Type B pancreatic cell (in vitro differentiated cells): Measurements from ENCODE around the gene PHYHD1. TPM values are rescaled to one million over a fixed set of nuclear protein-coding genes. Genes with fewer than 3 reads are reported as not detected.

Experiments used
- DNase-seq: peaks from one replicate; pipeline ENCODE4 v3.0.0; 2021; ENCODE audit warnings: mixed read lengths; ENCODE audit not compliant: unreplicated experiment; ENCODE audit errors: extremely low spot score
- H3K27ac Mint-ChIP-seq: 2 replicates; pipeline ENCODE4 v1.8.0; 2021; ENCODE audit warnings: mild to moderate bottlenecking, mixed read lengths
- H3K27me3 Mint-ChIP-seq: 2 replicates; pipeline ENCODE4 v1.8.0; 2021; ENCODE audit warnings: mixed read lengths
- H3K36me3 Mint-ChIP-seq: 2 replicates; pipeline ENCODE4 v1.8.0; 2021; ENCODE audit warnings: mixed read lengths
- H3K4me1 Mint-ChIP-seq: one replicate; pipeline ENCODE4 v1.8.0; 2021; ENCODE audit warnings: mixed read lengths; ENCODE audit not compliant: unreplicated experiment
- H3K4me3 Mint-ChIP-seq: 2 replicates; pipeline ENCODE4 v1.8.0; 2021; ENCODE audit warnings: mild to moderate bottlenecking, mixed read lengths
- H3K9me3 Mint-ChIP-seq: 2 replicates; pipeline ENCODE4 v1.8.0; 2021; ENCODE audit warnings: mixed read lengths
- total RNA-seq: library from RNA; stranded (reverse); gene quantifications from 2 replicates; pipeline ENCODE4 v1.2.1, GENCODE V29; 2021; ENCODE audit warnings: low replicate concordance
- TF ChIP-seq, protein P1 (sequence below): fragments of 200-600 bp; sonication (generic); conservative IDR thresholded peaks from 2 replicates; pipeline ENCODE4 v1.5.0; 2021; ENCODE audit warnings: antibody characterized with exemption, mild to moderate bottlenecking

PHYHD1 gene
- total RNA-seq, 1 donor from 2014 or later = 14.3 TPM

DNA sequence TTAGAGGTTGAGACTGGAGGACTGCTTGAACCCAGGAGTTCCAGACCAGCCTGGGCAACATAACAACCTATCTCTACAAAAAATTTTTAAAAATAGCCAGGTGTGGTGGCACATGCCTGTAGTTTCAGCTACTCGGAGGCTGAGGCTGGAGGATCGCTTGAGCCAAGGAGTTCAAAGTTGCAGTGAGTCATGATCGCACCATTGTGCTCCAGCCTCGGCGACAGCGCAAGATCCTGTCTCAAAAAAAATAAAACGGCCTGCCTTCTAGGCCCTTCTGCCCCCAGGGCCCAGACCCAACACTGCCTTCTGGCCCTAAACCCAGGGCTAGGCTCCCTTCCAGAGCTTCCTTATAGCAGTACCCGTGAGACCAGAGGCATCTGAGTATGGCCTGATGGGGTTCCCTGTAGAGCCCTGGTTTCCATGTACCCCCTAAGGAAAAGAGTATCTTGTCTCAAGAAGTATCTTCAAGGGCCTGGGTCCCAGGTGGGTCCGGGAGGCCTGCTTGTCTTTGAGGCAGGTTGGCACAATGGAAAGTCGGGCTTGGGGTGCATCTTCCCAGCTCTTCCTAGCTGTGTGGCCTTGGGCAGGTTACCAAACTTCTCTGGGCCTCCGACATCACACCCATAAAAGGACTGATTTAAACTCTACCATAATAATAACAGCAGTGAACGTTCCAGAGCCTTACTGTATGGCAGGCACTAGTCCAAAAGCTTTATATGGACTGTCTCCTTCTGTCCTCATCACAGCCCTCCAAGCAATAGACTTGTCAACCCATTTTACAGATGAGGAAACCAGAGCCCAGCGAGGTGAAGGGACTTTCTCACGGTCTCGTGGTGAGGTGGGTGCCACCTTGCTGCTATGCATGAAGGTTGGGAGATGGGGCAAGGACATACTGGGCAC lies 29.2 kb upstream of the PHYHD1 start:
- TF ChIP-seq, protein P1, sequence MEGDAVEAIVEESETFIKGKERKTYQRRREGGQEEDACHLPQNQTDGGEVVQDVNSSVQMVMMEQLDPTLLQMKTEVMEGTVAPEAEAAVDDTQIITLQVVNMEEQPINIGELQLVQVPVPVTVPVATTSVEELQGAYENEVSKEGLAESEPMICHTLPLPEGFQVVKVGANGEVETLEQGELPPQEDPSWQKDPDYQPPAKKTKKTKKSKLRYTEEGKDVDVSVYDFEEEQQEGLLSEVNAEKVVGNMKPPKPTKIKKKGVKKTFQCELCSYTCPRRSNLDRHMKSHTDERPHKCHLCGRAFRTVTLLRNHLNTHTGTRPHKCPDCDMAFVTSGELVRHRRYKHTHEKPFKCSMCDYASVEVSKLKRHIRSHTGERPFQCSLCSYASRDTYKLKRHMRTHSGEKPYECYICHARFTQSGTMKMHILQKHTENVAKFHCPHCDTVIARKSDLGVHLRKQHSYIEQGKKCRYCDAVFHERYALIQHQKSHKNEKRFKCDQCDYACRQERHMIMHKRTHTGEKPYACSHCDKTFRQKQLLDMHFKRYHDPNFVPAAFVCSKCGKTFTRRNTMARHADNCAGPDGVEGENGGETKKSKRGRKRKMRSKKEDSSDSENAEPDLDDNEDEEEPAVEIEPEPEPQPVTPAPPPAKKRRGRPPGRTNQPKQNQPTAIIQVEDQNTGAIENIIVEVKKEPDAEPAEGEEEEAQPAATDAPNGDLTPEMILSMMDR = no peak
- H3K36me3 Mint-ChIP-seq = peaks cover 7% of the 10 kb centered on the region
- no peaks in the 10 kb centered on the region for H3K27me3 Mint-ChIP-seq
- no peak overlapping the region for H3K27ac Mint-ChIP-seq
- no peak overlapping the region for H3K4me3 Mint-ChIP-seq
- no peaks in the 10 kb centered on the region for H3K9me3 Mint-ChIP-seq
- no peak for DNase-seq
- peaks cover 11% of the 10 kb centered on the region for H3K4me1 Mint-ChIP-seq

DNA sequence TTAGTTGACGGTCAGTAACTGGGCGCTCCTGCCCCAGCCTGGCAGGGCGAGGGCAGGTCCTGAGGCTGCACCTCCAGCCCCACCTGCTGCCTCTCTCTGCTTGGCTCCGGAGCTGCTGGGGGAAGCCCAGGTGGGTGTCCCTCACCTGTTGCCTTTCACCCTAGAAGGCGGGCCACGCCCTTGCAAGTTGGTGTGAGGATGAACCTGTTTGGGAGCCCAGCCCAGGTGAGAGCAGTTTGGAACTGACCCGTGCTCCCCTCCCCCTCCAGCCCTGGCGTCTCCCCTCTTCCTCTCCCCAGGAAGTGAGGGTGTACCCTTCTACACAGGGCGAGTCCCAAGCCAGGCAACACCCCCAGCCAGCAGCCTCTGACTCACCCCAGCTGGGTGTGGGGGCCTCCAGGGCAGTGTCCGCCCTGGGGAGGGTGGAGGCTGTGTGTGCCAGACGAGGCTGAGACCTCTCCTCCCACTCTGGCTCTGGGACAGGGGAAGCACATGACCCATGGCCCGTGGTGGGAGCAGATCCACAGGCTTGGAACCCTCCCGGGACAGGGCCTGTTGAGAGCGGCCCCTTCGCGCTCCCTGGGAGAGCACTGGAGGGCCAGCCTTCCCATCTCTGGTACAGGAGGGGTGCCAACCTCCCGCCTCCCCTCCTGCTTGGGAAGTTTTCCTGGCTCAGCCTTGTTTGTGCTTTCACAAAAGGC lies 28.4 kb upstream of the PHYHD1 start:
- Mint-ChIP-seq H3K9me3 (no peaks in the 10 kb centered on the region), H3K36me3 (peaks cover 12% of the 10 kb centered on the region), H3K27ac (no peak overlapping the region), H3K27me3 (no peaks in the 10 kb centered on the region), H3K4me3 (no peak overlapping the region), H3K4me1 (peaks cover 10% of the 10 kb centered on the region)
- TF ChIP-seq, protein P1 = no peak
- DNase-seq = no peak

GRCh38 chr9:128893354-128893753 lies 27.4 kb upstream of the PHYHD1 start:
- Mint-ChIP-seq H3K4me3 (no peak overlapping the region), H3K4me1 (peaks cover 5% of the 10 kb centered on the region), H3K27me3 (no peaks in the 10 kb centered on the region), H3K9me3 (no peaks in the 10 kb centered on the region), H3K36me3 (peaks cover 16% of the 10 kb centered on the region), H3K27ac (peak overlapping the region; percentile 42)
- no peak for DNase-seq
- TF ChIP-seq, protein P1 = no peak

DNA sequence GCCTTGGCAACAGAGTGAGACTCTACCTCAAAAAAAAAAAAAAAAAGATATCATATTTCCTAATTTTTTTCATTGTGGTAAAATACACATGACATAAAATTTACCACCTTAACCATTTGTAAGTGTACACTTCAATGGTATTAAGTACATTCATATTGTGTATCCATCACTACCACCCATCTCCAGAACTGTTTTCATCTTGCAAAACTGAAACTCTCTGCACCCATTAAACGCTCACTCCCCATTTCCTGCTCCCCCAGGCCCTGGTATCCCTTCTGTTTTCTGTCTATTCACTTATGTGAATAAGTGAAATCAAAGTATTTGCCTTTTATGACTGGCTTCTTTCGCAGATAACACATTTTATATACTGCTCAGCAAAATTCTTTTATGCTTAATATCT lies 26.0 kb upstream of the PHYHD1 start:
- H3K27ac Mint-ChIP-seq = no peak overlapping the region

GRCh38 chr9:128895556-128895955 lies 25.2 kb upstream of the PHYHD1 start:
- H3K27ac Mint-ChIP-seq = no peak overlapping the region
- H3K9me3 Mint-ChIP-seq = no peaks in the 10 kb centered on the region
- peaks cover 13% of the 10 kb centered on the region for H3K4me1 Mint-ChIP-seq
- no peak overlapping the region for H3K4me3 Mint-ChIP-seq
- H3K27me3 Mint-ChIP-seq = no peaks in the 10 kb centered on the region
- no peak for DNase-seq
- TF ChIP-seq, protein P1 = no peak
- peaks cover 14% of the 10 kb centered on the region for H3K36me3 Mint-ChIP-seq

More for the DNA sequence above, 26.0 kb upstream of the PHYHD1 start:
- Mint-ChIP-seq H3K9me3 (no peaks in the 10 kb centered on the region), H3K4me3 (no peak overlapping the region), H3K4me1 (peaks cover 12% of the 10 kb centered on the region), H3K36me3 (peaks cover 14% of the 10 kb centered on the region), H3K27me3 (no peaks in the 10 kb centered on the region)
- no peak for DNase-seq
- TF ChIP-seq, protein P1 = no peak
